ENCODE results near the gene SLC52A1.

The SLC52A1 gene

GRCh38 chr17:4986951-4987766, 48.1 kb downstream of the SLC52A1 start, which contains the start of gene CAMTA2:
CAMTA2 (minus strand) TSS chr17:4987675; CDS start chr17:4986222, 1,453 bp downstream.
- peak; percentile 92 for DNase-seq

GRCh38 chr17:4986403-4986802, 48.8 kb downstream of the SLC52A1 start:
- DNase-seq: no peak
